ENCODE measurements around the gene TLCD4.
"Not testable (repeated sequence)": the region's sequence is repeated elsewhere in the genome, so short reads cannot be mapped to it uniquely, and the experiment has no call there.

Gene TLCD4

GRCh38 chr1:95117207-95118066 is at the start of gene TLCD4:
Gene TLCD4, plus strand, starts transcription at chr1:95117355. Its CDS starts 26,547 bp downstream, at chr1:95143902.
- intact Hi-C loops (cut with DNase I), result loop anchor here (5.0 kb wide), 1 partner anchor 115 kb away; the partner anchor contains the start of gene RWDD3
- DNase-seq, result peak; percentile 10 to 83 (median 62)

GRCh38 chr1:95067568-95067967 is 49.6 kb upstream of the TLCD4 start:
- intact Hi-C loops (cut with DNase I), result no loop called here
- no peak for DNase-seq

GRCh38 chr1:95068956-95069709 is 48.0 kb upstream of the TLCD4 start:
- intact Hi-C loops (cut with DNase I), result no loop called here
- no peak for DNase-seq

- DNase-seq, result no peak
- intact Hi-C loops (cut with DNase I), result no loop called here
Observed at GRCh38 chr1:95069710-95070093, 47.5 kb upstream of the TLCD4 start.

- intact Hi-C loops (cut with DNase I), result no loop called here
- no peak for DNase-seq
Observed at GRCh38 chr1:95071539-95071938, 45.6 kb upstream of the TLCD4 start.

- intact Hi-C loops (cut with DNase I), result no loop called here
Observed at GRCh38 chr1:95072117-95072516, 45.0 kb upstream of the TLCD4 start.

GRCh38 chr1:95072532-95073419 is 44.4 kb upstream of the TLCD4 start, which contains the start of gene ALG14:
Gene ALG14, minus strand, starts transcription at chr1:95072951. Its CDS starts 53 bp downstream, at chr1:95072898.
- intact Hi-C loops (cut with DNase I), result no loop called here
- DNase-seq, result peak; percentile 87 to 98 (median 95)

More at GRCh38 chr1:95072117-95072516, 45.0 kb upstream of the TLCD4 start:
- no peak for DNase-seq

- DNase-seq, result no peak
- intact Hi-C loops (cut with DNase I), result no loop called here
Observed at GRCh38 chr1:95073446-95073845, 43.7 kb upstream of the TLCD4 start.

GRCh38 chr1:95076034-95076433 is 41.1 kb upstream of the TLCD4 start:
- DNase-seq, result no peak
- intact Hi-C loops (cut with DNase I), result no loop called here

GRCh38 chr1:95080446-95080845 is 36.7 kb upstream of the TLCD4 start:
- peak in 6 of 42 donors; percentile 8 to 53 (median 25) for DNase-seq
- intact Hi-C loops (cut with DNase I), result loop anchor here (5.0 kb wide), 1 partner anchor 152 kb away; the partner anchor contains the start of gene RWDD3

- intact Hi-C loops (cut with DNase I), result loop anchor here (5.0 kb wide), 1 partner anchor 151 kb away; the partner anchor contains the start of gene RWDD3
- no peak for DNase-seq
Observed at GRCh38 chr1:95080879-95081278, 36.3 kb upstream of the TLCD4 start.

GRCh38 chr1:95084317-95085176 is 32.6 kb upstream of the TLCD4 start:
- peak in 28 of 42 donors; percentile 17 to 80 (median 42) for DNase-seq
- intact Hi-C loops (cut with DNase I), result loop anchor here (5.0 kb wide), 1 partner anchor 148 kb away; the partner anchor contains the start of gene RWDD3

GRCh38 chr1:95085376-95085775 is 31.8 kb upstream of the TLCD4 start:
- intact Hi-C loops (cut with DNase I), result no loop called here

GRCh38 chr1:95086949-95087533 is 30.1 kb upstream of the TLCD4 start:
- intact Hi-C loops (cut with DNase I), result no loop called here
- DNase-seq, result no peak

More at GRCh38 chr1:95085376-95085775, 31.8 kb upstream of the TLCD4 start:
- no peak for DNase-seq

GRCh38 chr1:95088303-95088702 is 28.9 kb upstream of the TLCD4 start:
- intact Hi-C loops (cut with DNase I), result no loop called here
- DNase-seq, result no peak

GRCh38 chr1:95089650-95090287 is 27.4 kb upstream of the TLCD4 start:
- DNase-seq, result no peak
- intact Hi-C loops (cut with DNase I), result no loop called here

- DNase-seq; intact Hi-C loops (cut with DNase I): not testable (repeated sequence)
Observed at GRCh38 chr1:95091290-95091689, 25.9 kb upstream of the TLCD4 start.
